Neural crest cell (in vitro differentiated cells): Measurements from ENCODE around the gene CD177. TPM values are rescaled to one million over a fixed set of nuclear protein-coding genes. Genes with fewer than 3 reads are reported as not detected.
"Not testable (repeated sequence)": the region's sequence is repeated elsewhere in the genome, so short reads cannot be mapped to it uniquely, and the experiment has no call there.

Source experiments
- DNase-seq: peaks from one replicate; pipeline ENCODE4 v3.0.0; 2021; ENCODE audit warnings: low read depth, mixed read lengths, low spot score
- H3K27ac Mint-ChIP-seq: one replicate; pipeline ENCODE4 v1.8.0; 2021; ENCODE audit warnings: mild to moderate bottlenecking, mixed read lengths; ENCODE audit not compliant: unreplicated experiment
- H3K27me3 Mint-ChIP-seq: 2 replicates; pipeline ENCODE4 v1.8.0; 2021; ENCODE audit warnings: low read depth, mild to moderate bottlenecking, mixed read lengths
- H3K36me3 Mint-ChIP-seq: 2 replicates; pipeline ENCODE4 v1.8.0; 2021; ENCODE audit warnings: low read depth, mild to moderate bottlenecking, mixed read lengths
- H3K4me1 Mint-ChIP-seq: 2 replicates; pipeline ENCODE4 v1.8.0; 2021; ENCODE audit warnings: mixed read lengths
- H3K4me3 Mint-ChIP-seq: one replicate; pipeline ENCODE4 v1.8.0; 2021; ENCODE audit warnings: mild to moderate bottlenecking, mixed read lengths
- H3K9me3 Mint-ChIP-seq: 2 replicates; pipeline ENCODE4 v1.8.0; 2021; ENCODE audit warnings: mixed read lengths
- CTCF ChIP-seq: fragments of 200-600 bp; sonication (generic); conservative IDR thresholded peaks from 2 replicates; pipeline ENCODE4 v1.5.0; 2021; ENCODE audit warnings: antibody characterized with exemption, mild to moderate bottlenecking
- total RNA-seq: library from RNA; stranded (reverse); gene quantifications from 2 replicates; pipeline ENCODE4 v1.2.1, GENCODE V29; 2021

Gene CD177
- total RNA-seq, 1 donor from 2014 or later = not detected

GRCh38 chr19:43329989-43330388, 23.5 kb upstream of the CD177 start:
- Mint-ChIP-seq H3K36me3 (no peaks in the 10 kb centered on the region), H3K4me1 (no peaks in the 10 kb centered on the region), H3K9me3 (peaks cover 12% of the 10 kb centered on the region), H3K4me3 (no peak overlapping the region), H3K27me3 (peaks cover 4% of the 10 kb centered on the region), H3K27ac (no peak overlapping the region)
- no peak for TF ChIP-seq CTCF
- no peak for DNase-seq

GRCh38 chr19:43330726-43331434, 22.6 kb upstream of the CD177 start:
- Mint-ChIP-seq H3K4me1 (no peaks in the 10 kb centered on the region), H3K9me3 (peaks cover 12% of the 10 kb centered on the region)

GRCh38 chr19:43331435-43332010, 22.0 kb upstream of the CD177 start:
- Mint-ChIP-seq H3K4me1 (no peaks in the 10 kb centered on the region), H3K27me3 (peaks cover 4% of the 10 kb centered on the region), H3K9me3 (peaks cover 12% of the 10 kb centered on the region), H3K36me3 (no peaks in the 10 kb centered on the region), H3K27ac (no peak overlapping the region), H3K4me3 (no peak overlapping the region)
- no peak for TF ChIP-seq CTCF
- no peak for DNase-seq

More at GRCh38 chr19:43330726-43331434, 22.6 kb upstream of the CD177 start:
- no peak for TF ChIP-seq CTCF
- Mint-ChIP-seq H3K27ac (no peak overlapping the region), H3K27me3 (peaks cover 4% of the 10 kb centered on the region), H3K36me3 (no peaks in the 10 kb centered on the region), H3K4me3 (no peak overlapping the region)
- DNase-seq = no peak

- peaks cover 2% of the 10 kb centered on the region for H3K27me3 Mint-ChIP-seq
- no peak for DNase-seq
- TF ChIP-seq CTCF = no peak
- no peak overlapping the region for H3K27ac Mint-ChIP-seq
- H3K4me3 Mint-ChIP-seq = no peak overlapping the region
- H3K4me1 Mint-ChIP-seq = no peaks in the 10 kb centered on the region
- peaks cover 12% of the 10 kb centered on the region for H3K9me3 Mint-ChIP-seq
- H3K36me3 Mint-ChIP-seq = no peaks in the 10 kb centered on the region
These were observed 21.2 kb upstream of the CD177 start for GRCh38 chr19:43332058-43332922.

GRCh38 chr19:43336508-43336907, 17.0 kb upstream of the CD177 start:
- DNase-seq, H3K4me1 Mint-ChIP-seq, H3K27me3 Mint-ChIP-seq, H3K36me3 Mint-ChIP-seq, H3K27ac Mint-ChIP-seq, H3K9me3 Mint-ChIP-seq, H3K4me3 Mint-ChIP-seq: not testable (repeated sequence)
